ENCODE measurements around the gene PTPRG.
"Not testable (repeated sequence)": the region's sequence is repeated elsewhere in the genome, so short reads cannot be mapped to it uniquely, and the experiment has no call there.

The PTPRG gene

GRCh38 chr3:62032738-62033137, 471.4 kb downstream of the PTPRG start:
- no peaks in the 10 kb centered on the region for H3K27me3 ChIP-seq (ENCODE audit: control insufficient read depth, insufficient read depth, low read length)
- TF ChIP-seq, protein P1, sequence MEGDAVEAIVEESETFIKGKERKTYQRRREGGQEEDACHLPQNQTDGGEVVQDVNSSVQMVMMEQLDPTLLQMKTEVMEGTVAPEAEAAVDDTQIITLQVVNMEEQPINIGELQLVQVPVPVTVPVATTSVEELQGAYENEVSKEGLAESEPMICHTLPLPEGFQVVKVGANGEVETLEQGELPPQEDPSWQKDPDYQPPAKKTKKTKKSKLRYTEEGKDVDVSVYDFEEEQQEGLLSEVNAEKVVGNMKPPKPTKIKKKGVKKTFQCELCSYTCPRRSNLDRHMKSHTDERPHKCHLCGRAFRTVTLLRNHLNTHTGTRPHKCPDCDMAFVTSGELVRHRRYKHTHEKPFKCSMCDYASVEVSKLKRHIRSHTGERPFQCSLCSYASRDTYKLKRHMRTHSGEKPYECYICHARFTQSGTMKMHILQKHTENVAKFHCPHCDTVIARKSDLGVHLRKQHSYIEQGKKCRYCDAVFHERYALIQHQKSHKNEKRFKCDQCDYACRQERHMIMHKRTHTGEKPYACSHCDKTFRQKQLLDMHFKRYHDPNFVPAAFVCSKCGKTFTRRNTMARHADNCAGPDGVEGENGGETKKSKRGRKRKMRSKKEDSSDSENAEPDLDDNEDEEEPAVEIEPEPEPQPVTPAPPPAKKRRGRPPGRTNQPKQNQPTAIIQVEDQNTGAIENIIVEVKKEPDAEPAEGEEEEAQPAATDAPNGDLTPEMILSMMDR (IDR thresholded peaks at IDR 0.05): no peak
- H3K9ac ChIP-seq: no peak overlapping the region
- H3K9me3 ChIP-seq (ENCODE audit: control insufficient read depth, low read length): no peaks in the 10 kb centered on the region
- H3K4me3 ChIP-seq (ENCODE audit: low read depth, low read length): no peak overlapping the region
- H3K4me1 ChIP-seq: peaks cover 8% of the 10 kb centered on the region
- H2AFZ ChIP-seq: no peak overlapping the region
- peaks cover 21% of the 10 kb centered on the region for H3K79me2 ChIP-seq
- no peak overlapping the region for H3K27ac ChIP-seq
- no peak overlapping the region for H3K4me2 ChIP-seq (ENCODE audit: low read length)
- no peaks in the 10 kb centered on the region for H3K36me3 ChIP-seq (ENCODE audit: control insufficient read depth, insufficient read depth, low read length)

DNA sequence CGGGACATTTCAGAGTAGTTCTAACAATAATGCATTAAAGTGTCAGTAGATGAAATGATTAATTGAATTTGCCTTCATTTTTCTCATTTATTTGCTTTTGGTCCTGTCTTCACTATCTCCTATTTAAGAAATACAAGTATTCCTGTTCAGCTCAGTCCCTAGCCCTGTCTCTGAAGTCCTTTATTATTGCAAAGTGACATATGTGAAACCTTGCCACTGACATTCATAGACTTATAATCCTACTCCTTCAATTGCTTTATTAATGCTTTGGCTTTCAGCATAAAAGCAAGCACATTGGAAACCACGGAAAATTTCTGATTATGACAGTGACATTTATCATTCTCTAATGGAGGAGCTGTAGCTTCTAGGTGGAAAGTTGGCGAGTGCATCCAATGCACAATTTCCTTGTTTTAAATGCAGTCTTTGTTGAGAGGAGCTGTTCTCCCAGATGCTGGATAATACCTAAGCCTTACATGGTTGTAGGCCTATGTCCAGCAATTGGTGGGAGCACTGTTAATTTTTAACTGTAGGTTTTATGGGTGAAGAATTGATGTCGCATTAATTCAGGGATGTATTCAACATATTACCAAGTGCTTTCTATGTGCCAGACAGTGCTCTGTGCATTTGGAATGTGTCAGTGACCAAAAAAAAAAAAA, 474.2 kb downstream of the PTPRG start:
- Histone ChIP-seq H3K4me3 (ENCODE audit: low read depth, low read length) (no peak overlapping the region), H3K36me3 (ENCODE audit: control insufficient read depth, insufficient read depth, low read length) (no peaks in the 10 kb centered on the region), H3K9ac (no peak overlapping the region), H3K27me3 (ENCODE audit: control insufficient read depth, insufficient read depth, low read length) (no peaks in the 10 kb centered on the region), H3K4me2 (ENCODE audit: low read length) (no peak overlapping the region), H3K9me3 (ENCODE audit: control insufficient read depth, low read length) (no peaks in the 10 kb centered on the region), H2AFZ (no peak overlapping the region), H3K79me2 (peaks cover 19% of the 10 kb centered on the region), H3K4me1 (peaks cover 8% of the 10 kb centered on the region), H3K27ac (no peak overlapping the region)
- TF ChIP-seq, protein P1 (IDR thresholded peaks at IDR 0.05): no peak

- TF ChIP-seq, protein P1 (IDR thresholded peaks at IDR 0.05): no peak
- peaks cover 12% of the 10 kb centered on the region for H3K4me1 ChIP-seq
- no peak overlapping the region for H3K4me2 ChIP-seq (ENCODE audit: low read length)
- H3K27ac ChIP-seq: no peak overlapping the region
- no peaks in the 10 kb centered on the region for H3K27me3 ChIP-seq (ENCODE audit: control insufficient read depth, insufficient read depth, low read length)
- no peak overlapping the region for H2AFZ ChIP-seq
- no peaks in the 10 kb centered on the region for H3K36me3 ChIP-seq (ENCODE audit: control insufficient read depth, insufficient read depth, low read length)
- H3K4me3 ChIP-seq (ENCODE audit: low read depth, low read length): no peak overlapping the region
- H3K79me2 ChIP-seq: peaks cover 20% of the 10 kb centered on the region
- no peaks in the 10 kb centered on the region for H3K9me3 ChIP-seq (ENCODE audit: control insufficient read depth, low read length)
- H3K9ac ChIP-seq: no peak overlapping the region
Observed at GRCh38 chr3:62036726-62037125, 475.4 kb downstream of the PTPRG start.

DNA sequence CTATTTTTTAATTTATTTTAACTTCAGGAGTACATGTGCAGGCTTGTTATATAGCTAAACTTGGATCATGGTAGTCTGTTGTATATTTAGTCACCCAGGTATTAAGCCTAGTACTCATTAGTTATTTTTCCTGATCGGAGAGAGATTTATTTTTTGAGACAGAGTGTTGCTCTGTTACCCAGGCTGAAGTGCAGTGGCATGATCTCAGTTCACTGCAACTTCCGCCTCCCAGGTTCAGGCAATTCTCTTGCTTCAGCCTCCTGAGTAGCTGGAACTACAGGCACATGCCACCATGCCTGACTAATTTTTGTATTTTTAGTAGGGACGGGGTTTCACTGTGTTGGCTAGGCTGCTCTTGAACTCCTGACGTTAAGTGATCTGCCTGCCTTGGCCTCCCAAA, 477.4 kb downstream of the PTPRG start:
- H3K9me3 ChIP-seq (ENCODE audit: control insufficient read depth, low read length); H2AFZ ChIP-seq; H3K27ac ChIP-seq; H3K36me3 ChIP-seq (ENCODE audit: control insufficient read depth, insufficient read depth, low read length); H3K4me3 ChIP-seq (ENCODE audit: low read depth, low read length); H3K9ac ChIP-seq; H3K4me2 ChIP-seq (ENCODE audit: low read length); H3K27me3 ChIP-seq (ENCODE audit: control insufficient read depth, insufficient read depth, low read length); H3K4me1 ChIP-seq: not testable (repeated sequence)
- H3K79me2 ChIP-seq: peaks cover 21% of the 10 kb centered on the region

- Histone ChIP-seq H3K4me2 (ENCODE audit: low read length) (no peak overlapping the region), H3K79me2 (peaks cover 23% of the 10 kb centered on the region), H3K9ac (no peak overlapping the region), H3K27me3 (ENCODE audit: control insufficient read depth, insufficient read depth, low read length) (no peaks in the 10 kb centered on the region), H2AFZ (no peak overlapping the region), H3K36me3 (ENCODE audit: control insufficient read depth, insufficient read depth, low read length) (no peaks in the 10 kb centered on the region), H3K4me3 (ENCODE audit: low read depth, low read length) (no peak overlapping the region), H3K9me3 (ENCODE audit: control insufficient read depth, low read length) (no peaks in the 10 kb centered on the region), H3K27ac (no peak overlapping the region), H3K4me1 (peaks cover 7% of the 10 kb centered on the region)
- TF ChIP-seq, protein P1 (IDR thresholded peaks at IDR 0.05): no peak
Observed at GRCh38 chr3:62039586-62039985, 478.2 kb downstream of the PTPRG start.

All from parathyroid adenoma (tissue), 2 donors.